ENCODE results near the gene HLF.

Gene HLF

DNA sequence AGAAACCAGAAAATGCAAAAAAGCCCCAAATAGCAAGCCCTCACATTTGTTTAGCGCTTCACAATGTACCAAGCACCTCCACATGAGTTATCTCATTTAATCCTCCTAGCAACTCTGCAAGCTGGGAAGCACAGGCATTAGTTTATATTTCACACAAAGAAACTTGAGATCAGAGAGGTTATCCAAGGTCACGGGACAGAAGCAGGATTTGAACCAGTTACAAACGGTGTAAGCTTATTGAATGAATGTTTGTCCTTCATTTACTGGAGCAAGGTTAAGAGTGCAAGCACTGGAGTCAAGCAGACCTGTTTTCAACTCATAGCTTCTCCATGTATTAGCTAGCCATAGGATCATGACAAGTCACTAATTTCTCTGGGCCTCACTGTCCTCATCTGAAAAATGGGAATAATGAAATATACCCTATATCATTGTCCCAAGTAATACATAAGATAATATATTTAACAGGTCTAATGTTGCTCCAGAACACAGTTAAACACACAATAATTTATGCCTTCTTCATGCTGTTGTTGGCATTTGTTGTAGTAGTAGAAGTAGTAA lies 6.1 kb upstream of the HLF start:
- no peak for DNase-seq

DNA sequence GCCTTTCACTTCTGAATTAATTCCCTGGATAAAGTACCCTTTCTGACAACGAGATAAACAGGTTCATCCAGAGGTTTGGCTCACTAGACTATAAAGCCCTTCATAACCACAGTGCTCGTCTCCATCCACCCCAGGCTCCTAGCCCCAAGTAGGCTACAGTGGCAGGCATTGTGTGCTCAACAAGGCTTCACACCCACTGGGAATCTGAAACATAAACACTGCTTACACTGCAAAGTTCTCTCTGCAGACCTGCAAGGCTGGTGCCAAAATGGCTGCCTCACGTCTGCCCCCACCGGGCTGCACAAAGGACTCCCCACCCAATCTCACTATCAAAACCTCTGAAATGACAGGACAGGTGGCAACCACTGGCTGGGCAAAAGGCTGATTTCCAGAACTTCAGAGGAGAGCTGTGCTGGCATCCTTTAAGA lies 5.1 kb upstream of the HLF start:
- no peak for DNase-seq

DNA sequence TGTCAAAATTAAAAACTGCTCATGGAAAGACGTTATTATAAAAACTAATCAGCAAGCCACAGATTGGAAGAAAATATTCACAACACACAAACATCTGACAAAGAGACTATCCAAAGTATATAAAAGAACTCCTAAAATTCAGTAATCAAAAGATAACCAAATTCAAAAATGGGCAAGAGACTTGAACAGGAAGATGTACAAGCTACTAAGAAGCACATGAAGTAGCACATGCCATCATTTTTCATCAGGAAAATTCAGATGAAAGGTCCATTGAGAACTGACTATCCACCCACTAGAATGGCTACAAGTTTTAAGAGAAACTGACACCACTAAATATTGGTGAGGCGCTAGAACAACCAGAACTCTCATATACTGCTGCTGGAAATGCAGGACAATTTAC lies 3.4 kb upstream of the HLF start:
- no peak for DNase-seq

DNA sequence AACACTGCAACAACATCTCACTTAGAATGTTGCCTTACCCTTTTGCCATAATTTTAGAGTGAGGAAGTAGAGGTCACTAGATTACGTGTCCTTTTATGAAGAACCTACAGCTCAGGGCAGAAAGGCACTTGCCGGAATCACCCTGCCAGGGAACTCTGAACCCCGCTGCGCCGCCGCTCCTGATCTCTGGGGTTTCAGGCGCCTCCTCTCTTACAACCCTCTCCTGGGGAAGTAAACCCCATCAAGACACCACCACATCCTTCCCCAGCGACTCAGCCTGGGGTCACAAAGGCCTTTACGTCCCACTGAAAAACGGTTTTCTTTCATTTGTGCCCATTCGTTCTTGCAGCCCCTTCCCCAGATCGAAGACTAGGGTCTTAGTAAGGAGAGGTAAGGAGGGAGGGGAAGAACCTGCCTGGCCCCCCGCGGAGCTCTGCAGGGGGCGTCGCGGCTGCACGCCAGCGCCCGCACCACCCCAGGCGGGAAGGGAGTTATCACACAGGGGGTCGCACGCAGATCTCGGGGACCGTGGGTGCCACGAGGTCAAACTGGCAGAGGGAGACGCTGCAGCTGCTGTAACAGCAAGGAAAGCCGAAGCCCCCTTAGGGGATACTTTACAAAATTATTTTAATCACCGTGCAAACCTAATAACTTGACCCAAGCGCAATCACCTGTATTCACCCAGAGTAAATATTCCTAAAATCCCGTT lies 1.0 kb upstream of the HLF start:
- peak; percentile 26 for DNase-seq

DNA sequence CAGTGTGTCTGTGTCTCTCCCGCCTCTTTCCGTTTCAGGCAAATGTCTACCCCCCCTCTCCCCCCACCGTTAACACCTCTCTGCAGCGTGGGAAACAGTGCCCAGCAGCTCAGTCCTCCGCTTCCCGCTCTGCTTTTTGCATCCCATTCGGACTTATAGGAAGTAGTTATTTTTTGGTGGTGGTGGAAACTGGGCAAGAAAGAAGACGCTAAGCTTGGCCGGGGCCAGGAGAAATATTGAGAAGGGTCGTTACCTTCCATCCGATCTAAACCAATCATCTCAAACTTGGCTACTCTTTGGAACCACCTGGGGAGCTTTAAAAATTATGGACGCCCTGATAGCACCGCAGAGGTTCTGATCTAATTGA lies 499 bp upstream of the HLF start:
- DNase-seq = no peak

DNA sequence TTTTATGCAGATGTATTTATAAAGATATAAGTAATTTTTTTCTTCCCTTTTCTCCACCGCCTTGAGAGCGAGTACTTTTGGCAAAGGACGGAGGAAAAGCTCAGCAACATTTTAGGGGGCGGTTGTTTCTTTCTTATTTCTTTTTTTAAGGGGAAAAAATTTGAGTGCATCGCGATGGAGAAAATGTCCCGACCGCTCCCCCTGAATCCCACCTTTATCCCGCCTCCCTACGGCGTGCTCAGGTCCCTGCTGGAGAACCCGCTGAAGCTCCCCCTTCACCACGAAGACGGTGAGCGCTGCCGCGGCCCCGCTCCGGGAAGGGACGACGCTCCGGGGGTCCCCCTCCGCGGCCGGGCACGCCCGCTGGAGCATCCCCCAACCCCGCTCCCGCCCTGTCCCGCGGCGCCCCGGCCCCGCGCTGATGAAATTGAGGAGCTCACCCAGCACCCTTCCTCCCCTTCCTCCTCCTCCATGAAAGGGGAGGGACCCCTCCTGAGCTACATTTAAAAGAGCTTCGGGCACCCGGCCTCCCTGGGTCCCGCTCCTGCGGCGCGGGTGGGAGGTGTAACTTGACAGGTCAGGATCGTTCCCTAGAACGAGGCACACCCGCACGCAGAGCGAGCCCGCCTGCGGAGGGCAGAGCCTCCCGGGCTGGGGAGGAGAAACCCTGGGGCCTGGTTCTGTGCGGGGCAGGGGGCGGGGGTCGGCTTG lies 706 bp downstream of the HLF start:
- peak; percentile 23 for DNase-seq

DNA sequence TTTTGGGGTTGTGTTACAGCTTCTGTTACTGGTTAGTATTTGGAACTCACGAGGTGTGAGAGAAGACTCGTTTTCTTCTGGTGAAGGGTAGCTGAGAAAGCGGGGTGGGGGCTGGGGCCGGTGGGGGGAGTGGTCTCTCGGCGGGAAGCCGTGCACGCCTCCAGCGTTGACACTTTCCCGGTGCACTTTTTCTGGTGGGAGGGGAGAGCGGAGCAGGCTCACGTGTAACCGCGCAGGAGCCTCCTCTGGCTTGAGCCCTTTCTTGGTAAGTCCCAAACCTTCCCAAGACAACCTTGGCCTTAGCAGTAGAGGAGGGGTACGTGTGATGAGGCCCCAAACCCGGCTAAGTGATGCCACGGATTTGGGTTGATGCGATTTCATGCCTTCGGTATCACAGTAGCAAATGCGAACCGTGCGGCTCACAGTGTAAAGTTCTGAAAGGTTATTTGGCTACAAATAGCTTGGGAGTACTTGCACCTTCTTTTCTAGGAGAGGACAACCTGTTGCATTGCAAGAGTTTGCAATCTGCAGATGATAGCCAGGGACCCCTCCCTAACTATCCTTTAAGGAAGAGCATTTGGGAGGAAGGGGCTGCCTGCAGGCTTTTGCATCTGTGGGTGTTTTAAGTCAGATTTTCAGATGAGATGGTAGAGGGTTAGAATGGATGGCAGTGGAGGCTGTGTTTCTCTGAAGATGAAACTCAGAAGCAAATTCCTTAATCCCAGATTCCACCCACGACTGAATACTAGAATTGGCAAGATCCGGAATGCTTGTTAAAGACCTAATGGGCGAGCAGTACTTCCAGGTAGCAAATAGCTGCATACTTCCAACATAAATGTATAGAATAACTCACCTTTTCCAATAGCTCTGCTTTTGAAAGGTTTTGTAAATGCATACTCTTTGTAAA lies 1.5 kb downstream of the HLF start:
- DNase-seq = no peak

DNA sequence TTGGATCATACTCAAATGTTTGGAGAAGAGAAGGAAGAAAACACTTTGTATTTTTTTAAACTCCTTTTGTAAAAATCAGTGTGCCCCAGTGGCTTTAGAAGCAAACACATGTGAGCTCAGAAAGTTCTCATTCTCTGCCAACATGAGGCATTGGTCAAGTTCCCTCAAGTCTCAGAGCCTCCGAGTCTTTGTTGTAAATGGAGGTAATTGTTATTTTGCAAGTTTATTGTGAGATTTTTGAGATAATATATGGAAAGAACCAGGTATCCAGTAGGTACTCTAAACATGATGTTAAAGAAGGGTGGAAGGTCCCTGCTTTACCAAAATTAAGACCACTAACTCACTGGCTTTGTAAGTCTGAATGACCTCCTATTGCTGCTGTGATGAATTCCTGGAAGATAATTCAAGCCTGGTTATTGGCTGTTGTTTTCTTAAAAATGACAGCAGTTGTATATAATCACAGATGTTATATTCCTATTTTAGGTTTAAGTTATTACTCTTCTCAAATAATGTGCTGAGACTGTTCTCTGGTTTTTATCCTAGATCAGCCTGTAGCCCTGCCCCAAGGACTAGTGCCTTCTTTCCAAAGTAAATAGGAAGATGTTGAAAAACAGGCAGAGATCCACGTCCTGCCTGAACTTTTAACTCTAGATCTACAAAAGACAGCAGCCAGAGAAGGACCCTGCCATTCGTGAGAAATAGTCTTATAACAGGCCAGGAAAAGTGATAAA lies 2.4 kb downstream of the HLF start:
- DNase-seq = no peak

DNA sequence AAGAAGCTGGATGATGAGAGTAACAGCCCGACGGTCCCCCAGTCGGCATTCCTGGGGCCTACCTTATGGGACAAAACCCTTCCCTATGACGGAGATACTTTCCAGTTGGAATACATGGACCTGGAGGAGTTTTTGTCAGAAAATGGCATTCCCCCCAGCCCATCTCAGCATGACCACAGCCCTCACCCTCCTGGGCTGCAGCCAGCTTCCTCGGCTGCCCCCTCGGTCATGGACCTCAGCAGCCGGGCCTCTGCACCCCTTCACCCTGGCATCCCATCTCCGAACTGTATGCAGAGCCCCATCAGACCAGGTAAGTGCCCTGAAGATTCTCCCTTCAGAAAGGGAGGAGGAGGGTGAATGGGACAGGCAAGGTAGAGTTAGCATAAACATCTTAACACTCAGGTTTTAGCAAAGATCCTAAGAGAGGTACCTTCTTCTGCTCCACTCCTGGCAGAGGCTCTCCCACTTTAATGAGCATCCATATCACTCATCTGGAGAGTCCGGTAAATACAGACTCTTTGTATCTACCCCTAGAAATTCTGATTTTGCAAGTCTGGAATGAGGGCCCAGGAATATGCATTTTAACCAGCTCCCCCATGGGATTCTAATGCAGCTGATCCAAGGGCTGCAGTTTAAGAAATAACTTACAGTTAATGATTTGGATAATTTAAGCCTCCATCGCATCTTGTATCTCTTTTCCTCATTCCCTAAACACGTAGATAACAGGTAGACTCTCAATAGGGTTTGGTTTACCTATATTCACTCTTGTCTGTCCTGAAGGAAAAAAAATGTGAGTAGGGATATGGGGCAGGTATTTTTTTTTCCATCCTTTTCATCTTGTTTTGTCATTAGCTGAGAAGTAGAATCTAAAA lies 3.3 kb downstream of the HLF start:
- no peak for DNase-seq

DNA sequence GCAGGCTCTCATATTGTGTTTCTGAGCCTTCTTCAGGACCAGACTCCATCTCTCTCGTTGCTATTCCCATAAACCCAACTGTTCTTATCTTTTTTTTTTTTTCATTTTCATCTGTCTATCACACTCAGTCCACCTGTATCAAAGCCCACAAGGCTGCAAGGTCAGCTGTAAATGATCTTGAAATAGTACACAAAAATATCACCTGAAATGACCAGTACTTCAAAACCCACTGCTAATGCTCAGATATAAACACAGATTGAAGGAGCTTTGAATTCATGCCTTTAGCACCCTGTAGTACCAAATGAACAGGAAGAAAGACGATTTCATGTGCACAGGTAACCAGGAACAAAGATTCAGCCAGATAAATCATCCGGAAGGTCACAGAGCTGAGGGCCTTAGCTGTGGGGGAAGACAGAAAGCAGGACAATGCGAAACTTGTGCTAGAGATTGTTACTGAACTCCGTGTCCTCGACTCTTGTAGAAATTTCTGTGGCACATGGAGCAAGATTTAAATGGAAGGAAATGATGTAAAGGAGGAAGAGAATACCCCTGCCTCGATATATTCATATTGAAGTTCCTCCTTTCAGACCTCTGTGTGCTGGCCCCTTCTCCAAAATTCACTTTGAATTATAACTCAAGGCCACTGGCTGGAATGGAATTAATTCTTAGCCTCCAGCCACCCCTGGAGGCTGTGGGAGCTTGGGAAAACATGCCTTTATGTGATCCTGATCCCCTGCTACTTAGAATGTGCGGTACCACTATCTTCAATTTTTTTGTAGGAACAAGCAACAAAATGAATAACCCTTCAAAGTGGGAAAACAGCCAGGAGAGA lies 4.1 kb downstream of the HLF start:
- no peak for DNase-seq

DNA sequence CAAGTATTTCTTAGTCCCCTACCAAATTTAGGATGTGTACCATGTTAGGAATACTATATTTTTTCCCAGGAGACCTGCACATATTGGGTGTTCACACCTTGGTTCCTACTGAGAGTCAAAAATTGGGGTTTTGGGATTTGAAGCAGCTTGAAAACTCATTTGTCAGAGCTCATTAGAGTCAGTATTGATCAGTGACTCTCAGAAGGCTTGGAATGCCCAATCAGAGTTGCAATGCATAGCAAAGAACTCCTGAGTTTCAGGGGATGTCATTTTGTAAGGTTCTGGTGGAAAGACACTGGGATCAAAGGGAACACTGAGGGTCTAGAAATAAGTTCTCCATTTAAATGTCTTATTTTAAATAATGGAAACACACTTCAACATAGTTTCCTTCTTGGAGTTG lies 5.1 kb downstream of the HLF start:
- DNase-seq = no peak

DNA sequence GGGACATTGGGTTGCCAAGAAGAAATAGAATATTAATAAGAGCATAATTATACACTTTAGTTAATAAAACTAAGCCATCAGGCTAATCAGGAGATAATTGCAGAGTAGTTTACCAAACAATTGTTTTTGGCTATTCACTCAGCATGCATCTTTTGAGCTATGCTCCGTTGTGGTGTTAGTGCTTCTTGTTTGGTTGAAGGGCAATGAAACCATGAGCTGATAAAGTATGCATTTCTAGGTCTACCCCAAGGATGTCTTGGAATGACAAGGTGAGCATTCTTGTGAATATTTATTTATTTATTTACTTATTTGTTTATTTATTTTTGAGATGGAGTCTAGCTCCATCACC lies 6.4 kb downstream of the HLF start:
- DNase-seq = no peak

DNA sequence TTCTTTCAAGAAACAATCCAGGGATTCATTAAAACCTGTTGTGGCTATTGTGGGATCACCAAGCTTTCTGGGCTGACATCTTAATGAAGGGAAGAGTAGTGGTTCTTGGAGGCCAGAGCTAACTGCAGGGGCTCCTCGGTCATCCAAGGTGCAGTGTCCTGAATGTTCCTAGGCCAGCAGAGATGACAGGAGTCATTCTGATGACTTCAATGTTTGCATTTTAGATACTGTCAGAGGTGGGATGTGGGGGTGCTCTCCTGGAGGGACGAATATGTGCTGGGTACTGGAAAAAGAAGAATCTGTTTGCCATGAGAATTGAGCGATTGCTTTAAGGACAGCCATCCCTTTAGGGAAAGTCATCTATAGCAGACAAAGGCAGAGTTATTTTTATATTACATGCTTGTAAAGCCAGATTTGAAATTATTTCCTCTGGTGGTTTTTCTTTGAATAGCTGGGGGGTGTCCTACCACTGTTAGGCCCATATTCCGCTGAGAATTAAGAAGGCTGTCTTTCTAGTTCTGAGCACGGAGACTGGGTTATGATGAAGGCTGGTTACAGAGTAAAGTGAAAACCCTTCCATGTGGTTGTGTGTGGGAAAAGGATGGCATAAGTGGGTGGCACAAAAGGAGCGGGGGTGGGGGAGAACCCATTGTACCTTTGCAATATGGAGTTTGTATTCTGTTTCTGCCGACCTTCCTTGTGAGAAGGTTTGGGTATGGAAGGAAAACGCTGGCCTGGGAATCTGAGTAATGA lies 7.4 kb downstream of the HLF start:
- no peak for DNase-seq

DNA sequence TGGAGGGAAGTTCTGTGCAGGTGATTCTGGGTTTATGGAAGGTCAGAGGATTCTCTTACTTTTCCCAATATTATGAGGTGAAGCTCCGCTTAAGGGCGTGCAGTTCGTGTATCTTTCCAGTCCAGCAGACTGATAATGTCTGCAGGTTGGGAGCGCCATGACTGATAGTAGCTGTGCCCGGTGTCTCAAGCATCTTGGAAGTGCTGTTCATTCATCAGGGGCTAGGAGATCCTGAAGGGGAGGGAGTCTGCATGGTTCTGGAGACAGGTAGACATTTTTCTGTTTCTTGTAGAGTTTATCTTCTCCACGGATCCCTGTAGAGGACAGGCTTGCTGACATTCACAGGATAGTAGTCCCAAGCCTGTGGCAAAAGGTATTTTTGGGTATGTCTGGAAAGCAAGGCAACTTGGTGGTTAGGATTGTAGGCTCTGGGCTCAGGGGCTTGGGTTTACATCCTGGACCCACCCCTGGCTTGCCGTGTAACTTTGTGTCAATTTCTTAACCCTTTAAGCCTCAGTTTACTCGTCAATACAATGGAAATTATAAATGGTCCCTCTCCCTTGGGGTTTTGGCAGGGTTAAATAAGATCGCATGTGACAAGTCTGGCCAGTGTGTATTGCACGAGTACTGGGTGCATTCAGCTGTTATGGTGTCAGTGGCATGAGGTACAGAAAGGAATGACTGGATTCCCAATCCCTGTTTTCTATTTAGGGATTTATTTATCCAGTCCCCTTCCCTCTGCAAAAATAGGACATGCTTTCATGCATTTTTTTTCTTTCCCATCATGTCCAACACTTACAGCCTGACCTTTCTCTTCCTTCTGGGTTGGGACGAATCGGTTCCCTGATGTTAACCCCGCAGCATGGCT lies 8.2 kb downstream of the HLF start:
- DNase-seq = no peak

DNA sequence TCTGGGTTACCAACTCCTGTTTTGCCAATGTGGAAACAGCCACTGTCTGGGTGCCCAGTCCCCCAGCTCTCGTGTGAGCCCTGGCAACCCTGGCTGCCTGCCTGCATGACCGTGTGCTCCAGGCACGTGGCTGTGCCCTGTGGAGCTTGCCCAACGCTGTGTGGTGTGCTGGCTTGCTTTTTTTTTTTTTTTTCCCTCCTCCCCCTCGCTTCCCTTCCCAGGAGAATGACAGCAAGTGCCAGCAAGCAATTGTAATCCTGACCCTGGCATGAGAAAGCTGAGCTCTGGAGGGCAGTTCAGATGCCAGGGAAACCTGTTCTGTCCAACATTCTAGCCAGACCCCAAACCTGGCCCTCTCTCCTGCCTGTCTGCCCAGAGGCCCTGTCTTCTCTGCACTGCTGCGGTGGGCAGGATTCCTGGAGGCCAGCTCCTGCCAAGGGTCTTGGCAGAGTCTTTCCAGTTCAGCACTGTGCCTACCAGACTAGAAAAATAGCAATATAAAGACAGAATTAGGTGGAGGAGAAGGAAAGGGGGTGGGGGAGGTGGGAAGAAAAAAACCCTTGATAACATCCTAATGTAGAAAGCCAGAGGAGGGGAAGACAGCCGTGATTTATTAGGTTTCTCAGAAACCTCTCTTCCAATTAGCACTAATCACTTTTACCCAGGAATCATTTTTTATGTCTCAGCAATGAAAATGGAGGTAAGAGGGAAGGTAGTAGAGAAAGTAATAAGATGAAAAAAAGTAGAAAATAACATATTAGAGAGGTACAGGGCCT lies 9.0 kb downstream of the HLF start:
- DNase-seq = no peak

DNA sequence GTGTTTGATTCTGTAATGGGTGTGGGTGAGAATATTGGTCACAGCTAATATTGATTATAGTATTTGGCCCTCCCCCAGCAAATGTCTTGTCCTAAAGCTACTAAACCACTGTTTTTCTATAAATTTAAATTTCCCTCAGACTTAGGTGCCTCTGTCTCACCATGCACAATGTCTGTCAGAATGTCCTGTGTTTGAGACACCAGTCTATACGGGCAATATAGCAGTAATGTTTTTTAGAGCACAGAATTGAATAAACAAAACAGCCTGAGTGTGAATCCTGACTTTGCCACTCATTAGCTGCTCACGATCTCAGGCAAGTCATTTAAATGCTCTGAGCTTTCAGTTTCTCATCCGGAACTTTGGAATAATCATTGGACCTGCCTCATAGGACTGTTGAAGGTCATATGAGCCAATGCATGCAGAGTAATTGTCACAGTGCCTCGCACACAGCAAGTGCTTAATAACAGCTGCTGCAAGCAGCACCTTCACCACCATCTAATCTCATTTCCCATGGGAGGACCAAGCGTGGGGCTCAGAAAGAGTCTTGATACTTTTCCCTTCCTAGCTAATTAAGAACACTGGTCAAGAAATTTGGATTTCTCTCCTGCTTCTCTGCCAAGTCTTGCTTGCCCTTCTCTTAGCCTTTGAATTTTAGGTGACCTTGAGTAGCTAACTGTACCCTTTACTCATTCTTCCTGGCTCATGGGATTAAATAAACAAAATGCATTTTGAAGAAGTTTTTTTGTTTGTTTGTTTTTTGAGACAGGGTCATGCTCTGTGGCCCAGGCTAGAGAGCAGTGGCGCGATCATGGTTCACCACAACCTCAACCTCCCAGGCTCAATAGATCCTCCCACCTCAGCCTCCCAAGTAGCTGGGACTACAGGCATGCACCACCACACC lies 9.8 kb downstream of the HLF start:
- no peak for DNase-seq
